Globus pallidus (tissue), 1 donor: ENCODE data around the gene PTPRT.

Source experiments
- DNase-seq: peaks from one replicate; pipeline ENCODE4 v3.0.0-alpha.2; 2015; ENCODE audit warnings: low spot score

PTPRT gene

DNA sequence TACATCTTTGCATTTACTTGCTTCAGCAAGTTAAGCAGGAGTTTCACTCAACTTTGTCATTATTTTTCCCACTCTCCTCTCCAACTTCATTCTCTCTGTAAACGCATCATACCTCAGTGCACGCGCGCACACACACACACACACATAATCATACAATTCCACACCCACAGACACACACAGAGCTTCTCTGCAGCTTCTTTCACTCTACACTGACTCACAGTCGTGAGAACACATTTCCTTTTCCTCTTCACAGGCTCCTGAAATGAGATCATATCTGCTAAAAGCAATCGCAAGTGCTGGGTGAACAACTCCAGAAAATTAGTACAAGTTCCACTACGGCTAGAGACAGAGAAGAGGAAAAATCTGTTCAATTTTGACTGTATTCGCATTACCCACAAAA lies 215.4 kb downstream of the PTPRT start:
- no peak for DNase-seq

DNA sequence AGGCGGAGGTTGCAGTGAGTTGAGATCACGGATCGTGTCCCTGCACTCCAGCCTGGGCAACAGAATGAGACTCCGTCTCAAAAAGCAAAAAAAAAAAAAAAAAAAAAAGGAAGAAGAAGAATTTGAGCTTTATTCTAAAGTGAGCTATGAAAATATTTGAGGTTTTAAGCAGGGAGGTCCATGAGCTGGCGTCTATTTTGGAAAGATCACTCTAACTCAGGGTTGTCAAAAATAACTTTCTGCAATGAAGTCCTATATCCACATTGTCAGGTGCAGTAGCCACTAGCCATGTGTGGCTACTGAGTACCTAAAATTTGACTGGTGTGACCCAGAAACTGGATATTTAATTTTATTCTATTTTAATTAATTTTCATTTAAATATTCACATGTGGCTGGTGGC lies 217.1 kb downstream of the PTPRT start:
- DNase-seq: no peak

DNA sequence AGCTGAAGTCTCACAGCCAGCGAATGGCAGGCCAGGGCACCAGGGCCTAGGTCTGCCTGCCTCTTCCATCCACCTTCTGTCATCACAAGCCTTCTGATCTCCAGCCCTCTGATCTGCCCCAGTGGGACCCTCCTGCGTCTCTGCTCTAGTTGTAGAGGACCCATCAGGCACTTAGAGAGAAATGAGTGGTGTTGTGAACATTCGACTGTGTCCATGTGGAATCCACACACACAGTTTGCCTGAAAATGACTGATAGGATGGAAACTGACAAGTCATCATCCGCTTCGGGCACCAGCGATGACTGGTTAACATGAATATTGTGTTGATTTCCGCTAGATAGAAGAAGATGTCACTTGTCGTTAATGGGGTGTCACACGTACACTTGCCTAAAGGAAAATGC lies 221.0 kb downstream of the PTPRT start:
- DNase-seq: no peak

DNA sequence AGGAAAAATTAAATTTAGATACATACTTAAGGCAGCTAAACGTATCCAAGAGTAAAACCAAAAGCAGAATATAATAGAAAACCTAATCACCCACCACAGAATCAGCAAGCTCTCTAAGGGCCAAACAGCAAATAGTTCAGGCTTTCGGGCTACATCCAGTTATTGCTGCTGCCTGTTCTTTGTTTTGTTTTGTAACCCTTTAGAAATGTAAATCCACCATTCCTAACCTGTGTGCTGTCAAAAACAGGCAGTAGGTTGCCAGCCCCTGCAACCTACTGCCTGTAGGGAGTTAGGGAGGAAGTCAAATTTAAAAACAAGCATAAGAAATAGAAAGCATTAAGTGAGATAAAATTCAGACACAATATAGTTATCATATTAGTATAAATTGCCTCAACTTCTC lies 225.9 kb downstream of the PTPRT start:
- DNase-seq: no peak

DNA sequence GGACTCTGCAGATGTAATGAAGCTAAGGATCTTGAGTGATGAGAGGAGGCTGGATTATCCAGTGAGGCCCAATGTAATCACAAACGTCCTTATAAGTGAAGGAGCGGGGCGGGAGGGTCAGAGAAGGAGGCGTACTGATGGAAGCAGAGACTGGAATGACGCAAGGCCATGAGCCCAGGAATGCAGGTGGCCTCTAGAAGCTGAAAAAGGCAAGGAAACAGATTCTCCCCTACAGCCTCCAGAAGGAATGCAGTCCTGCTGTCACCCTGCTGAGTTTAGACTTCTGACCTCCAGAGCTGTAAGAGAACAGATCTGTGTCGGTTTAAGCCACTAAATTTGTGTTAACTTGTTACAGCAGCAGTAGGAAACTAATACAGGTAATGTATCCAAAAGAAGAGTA lies 227.9 kb downstream of the PTPRT start:
- no peak for DNase-seq

DNA sequence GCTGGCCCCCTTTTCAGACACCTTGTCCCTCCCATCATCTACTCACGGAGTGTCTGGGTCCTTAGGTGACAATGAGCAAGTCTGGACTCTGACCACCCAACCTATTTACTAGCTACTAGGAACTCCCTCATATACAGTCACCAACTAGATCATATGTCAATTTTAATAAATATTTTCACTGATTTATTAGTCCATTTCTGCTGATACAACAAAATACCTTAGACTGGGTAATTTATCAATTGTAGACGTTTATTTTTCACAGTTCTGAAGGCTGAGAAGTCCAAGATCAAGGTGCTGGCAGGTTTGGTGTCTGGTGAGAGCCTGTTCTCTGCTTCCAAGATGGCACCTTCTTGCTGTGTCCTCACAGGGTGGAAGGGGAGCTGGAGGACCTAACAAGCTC lies 229.7 kb downstream of the PTPRT start:
- no peak for DNase-seq

DNA sequence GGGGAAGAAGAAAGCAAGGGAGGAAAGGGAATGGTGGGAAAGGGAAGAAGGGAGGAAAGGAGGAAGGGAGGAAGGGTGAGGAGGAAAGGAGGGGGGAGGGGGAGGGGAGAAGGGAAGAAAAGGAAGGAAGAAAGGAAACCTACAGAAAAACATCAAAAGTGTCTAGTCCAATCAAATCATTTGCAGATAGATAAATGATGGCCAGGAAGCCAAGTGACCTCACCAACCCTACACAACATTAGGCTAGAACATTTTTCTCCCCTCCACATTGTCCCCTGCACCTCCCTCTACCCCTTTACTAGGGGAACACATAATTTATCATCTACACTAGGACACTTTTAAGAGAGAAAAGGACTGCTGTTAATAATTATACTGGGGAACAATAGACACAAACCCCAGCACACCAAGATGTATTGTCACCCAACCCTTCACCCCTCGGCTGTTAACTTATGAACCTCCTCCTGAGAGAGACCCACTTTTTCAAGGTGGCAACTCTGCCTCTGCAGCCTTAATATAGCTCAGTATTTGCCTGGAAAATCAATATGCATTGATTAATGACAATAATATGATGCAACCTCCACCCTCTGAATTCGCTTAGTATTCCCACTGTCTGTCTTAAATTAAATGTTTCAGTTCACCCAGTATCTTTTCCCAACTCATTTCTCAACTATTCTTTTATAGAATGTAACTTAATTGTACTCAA lies 231.2 kb downstream of the PTPRT start:
- no peak for DNase-seq

DNA sequence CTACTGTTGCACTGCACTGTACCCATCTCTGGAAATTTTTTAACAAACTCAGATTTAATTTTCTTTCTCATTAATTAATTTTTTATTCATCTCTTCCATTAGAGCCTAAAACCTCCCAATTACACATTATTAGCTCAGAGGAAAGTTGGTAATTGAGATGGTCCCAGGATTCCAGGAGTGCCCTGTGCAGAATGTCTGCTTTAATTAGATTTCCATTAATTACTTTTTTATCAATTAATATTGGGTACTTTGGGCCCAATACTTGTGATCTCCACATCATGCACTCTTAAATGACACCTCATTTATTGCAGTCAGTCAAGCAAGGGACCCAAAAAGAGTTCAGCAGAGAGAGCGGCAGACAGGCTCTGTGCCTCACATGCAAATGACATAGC lies 232.0 kb downstream of the PTPRT start:
- DNase-seq: no peak

DNA sequence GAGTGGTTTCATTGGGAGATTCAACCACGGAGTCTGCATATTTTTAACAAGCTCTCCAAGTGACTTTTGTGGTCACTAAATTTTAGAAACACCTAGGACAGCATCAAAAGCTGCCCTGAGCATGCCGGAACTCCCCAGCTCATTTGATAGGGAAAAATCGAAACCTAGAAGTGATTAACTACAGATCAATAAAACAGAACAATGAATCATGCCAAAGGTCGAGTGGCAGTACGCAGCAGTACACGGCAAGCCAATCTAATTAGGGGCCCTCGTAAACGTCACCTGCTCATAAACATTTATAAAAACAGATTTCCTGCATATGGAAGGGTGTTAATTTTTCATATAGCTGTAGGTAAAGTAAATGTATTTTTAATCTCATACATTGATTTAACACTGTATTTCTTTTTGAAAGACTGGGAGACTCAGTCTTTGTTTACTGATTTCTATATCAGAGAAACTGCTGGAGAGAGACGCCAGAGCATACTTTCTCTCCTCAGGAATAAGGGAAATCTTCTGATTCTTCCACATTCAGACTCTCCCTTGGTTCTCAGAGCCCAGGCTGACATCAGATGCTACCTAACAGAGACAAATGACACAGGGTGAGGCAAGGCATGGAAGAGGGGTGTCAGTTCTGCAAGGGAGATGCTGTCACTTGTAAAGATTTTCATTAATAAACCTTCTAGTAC lies 232.5 kb downstream of the PTPRT start:
- DNase-seq: no peak

DNA sequence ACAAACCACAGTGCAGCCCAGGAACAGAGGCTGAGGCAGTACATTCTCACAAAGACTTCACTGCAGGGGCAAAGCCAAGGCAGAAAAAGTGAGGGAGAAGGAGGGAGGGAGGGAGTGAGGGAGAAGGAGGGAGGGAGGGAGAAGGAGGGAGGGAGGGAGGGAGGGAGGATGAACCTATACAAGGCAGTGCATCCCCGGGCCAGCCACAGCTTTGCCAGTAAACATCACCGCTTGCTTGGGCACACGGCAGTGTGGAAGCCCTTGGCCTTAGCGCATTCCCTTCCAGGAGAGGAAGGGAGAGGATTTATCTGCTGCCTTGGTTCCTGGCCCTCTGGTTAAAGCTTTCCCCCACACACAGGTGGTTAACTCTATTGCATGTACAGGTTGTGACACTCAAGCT lies 234.0 kb downstream of the PTPRT start:
- no peak for DNase-seq

DNA sequence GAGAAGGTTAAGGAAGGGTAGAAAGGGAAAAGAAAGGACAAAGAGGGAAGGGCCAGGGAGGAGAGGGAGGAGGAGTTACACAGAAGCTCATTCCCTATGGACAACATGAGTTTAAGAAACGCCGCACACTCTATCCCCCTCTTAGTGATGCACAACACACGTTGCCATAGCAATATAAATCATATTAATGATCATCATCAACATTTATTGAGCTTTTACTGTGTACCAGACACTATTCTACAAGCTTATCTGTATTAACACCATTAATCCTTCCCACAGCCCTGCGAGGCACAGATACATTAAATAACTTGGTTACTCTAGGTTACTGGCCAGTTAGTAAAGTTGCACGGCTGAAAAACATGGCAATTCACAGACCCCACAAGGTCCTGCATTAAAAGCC lies 234.8 kb downstream of the PTPRT start:
- no peak for DNase-seq

DNA sequence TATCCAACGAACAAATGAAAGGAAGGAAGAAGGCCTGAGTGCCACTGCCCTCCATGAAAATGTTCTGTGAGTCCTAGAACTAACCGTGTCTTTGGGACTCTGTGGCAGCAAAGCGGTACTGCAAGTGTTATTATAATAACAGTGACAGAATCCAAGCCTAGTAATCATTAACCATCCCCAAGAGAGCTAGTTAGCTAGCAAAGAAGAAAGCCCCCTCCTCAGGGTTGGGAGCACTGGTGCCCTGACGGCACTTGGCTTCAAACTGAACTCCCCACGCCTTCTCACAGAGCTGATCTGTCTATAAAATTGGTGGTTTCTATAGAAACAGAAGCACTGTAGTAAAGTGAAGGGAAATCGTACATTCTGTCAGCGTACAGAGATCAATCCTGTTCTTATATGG lies 239.8 kb downstream of the PTPRT start:
- no peak for DNase-seq

DNA sequence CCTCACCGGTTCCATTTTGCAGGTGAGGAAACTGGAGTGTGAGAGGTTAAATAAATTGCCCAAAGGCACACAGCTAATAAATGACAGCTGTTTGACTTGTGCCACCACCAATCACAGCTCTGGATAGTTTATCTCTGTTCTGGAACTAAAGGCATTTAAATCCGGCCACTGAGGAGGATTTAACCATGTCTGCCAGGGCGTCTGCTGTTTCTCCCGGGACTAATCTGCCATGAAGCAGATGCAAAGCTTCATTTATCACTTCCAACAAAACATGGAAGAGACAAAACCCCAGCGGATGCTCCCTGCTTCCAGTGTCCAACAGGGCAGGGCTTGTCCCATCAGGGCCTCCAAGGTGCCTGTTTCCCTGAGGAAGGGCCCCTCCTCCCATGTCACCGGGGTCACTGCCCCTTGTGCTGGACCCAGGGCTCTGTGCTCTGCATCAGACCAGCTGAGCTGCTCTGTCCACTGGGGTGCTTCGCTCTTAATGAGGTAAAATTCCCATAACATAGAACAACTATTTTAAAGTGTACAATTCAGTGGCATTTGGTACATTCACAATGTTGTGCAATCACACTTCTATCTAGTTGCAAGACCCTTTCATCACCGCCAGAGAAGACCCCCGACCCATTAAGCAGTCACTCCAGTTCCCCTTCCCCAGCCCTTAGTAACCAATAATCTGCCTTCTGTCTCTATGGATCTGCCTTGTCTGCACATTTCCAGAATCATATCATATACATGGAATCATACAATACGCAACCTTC lies 244.3 kb downstream of the PTPRT start:
- no peak for DNase-seq

DNA sequence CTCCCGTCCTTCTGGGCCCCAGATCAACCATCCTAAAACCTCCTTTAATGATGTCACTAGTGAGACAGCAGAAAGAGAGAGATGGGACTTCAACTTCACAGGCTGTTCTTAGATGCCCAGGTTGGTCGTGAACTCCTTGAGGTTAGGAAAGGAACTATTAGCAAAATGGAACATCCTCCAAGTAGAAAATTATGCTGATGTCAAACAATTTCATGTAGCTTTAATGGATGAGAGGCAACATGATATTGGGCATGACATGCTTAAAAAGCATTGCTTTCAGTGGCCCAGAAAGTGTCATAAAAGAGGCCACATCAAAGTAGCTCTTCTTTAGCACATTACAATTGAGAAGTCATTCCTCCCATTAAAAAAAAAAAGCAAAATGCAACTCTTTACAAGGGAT lies 248.1 kb downstream of the PTPRT start:
- no peak for DNase-seq

DNA sequence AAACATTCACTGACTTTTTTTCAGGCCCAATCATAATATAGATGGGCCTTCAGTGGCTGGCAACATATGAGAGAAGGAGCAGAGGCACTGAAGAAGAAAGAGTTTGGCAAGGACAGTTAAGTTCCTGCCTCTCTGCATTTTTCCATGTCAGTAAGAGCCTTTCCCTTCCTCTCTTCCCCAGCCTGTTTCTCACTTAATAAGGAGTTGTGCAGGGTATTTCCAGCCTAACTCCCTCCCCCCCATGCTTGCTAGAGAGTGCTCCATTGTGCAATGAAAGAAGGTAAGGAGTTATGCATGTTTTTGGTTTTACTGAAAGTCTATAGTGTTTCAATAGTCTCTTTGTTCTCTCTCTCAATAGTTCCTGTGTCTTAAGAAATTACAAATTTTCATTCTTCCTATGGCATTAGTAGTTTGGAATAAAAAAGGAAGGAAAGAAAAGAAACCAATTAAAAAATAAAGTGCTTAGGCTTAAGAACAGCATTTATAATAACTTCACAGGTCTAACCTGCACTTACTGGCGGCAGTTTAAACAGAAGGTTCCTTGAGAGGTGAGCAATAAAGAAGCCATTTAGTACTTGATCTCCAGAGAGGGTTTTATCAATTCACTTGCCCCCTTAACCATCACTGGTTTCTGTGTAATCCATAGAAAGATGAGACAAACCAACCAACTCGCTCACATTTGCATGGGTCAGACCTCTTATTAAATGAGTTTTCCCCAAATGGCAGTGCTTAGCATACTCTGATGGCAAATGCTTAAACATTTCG lies 251.1 kb downstream of the PTPRT start:
- peak; percentile 1 for DNase-seq

DNA sequence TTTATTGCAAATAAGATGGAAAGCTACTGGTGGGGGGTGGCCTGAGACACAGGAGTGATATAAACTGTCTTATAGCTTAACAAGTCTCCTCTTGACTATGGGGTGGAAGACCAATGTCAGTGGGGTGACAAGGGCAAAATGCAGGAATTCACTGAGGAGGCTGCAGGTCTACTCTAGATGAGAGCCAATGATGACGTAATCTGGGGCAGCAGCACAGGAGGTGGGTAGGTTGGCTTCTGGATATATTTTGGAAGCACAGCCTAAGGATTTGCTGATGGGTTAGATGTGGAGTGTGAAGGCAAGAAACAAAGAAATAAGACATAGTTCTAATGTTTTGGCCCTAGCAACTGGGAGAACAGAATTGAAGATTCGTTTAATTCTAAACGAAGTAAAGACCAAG lies 253.2 kb downstream of the PTPRT start:
- no peak for DNase-seq

DNA sequence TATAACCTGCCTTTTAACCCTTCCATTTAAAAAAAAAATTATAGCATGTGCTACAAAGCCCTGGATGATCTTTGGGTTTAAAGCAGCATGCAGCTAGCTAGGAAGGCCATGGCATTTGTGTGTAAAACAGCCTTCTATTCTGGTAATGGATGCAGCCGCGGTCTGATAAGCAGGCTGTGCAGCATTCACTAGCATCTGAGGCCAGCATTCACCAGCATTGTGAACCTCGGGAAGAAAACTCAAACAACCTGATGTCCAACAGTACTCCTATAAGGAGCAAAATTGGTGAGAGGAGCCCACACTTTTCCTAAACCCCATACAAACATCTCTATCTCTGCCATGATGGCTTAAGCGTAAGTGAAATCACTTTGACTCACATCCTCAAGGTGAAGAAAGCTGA lies 265.5 kb downstream of the PTPRT start:
- no peak for DNase-seq

DNA sequence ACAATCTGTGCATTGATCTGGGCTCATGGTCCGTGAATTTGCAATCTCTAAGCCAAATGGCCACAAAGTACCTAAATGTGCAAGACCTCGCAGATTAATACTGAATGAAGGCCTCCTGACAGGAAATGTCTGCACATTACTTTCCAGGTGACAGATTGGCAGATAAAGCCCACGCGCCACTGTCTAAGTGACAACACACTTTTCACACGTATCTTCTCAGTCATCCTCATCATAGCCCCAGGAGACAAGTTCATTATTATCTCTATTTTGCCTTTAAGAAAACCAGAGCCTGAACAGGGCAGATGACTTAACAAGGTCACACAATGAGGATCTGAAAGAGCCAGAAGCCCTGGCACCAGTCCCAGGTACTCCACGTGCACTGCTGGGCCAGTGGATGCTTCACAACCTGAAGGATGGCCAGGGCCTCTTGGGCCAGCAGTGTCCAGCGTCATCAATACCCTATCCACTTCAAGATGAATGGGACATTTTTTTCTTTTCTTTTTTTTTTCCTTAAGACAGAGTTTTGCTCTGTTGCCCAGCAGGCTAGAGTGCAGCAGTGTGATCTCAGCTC lies 266.3 kb downstream of the PTPRT start:
- no peak for DNase-seq

DNA sequence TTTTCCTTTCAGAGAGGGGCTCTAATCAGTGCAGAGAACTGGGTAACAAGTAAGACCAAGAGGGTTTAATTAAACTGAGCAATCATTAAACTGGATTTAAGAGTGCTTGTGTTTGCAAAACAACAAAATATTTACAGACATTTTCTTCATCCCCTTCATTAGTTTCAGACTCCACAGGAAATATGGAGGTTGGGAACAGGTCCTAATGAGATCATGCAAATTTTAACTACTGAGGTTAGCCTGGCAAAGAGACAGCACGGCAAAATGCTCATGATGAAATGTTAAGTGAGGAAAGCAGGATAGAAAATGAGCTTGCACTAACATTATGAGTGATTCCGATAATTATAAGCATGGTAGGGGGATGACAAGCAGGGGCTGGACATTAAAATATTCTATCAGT lies 268.9 kb downstream of the PTPRT start:
- no peak for DNase-seq

DNA sequence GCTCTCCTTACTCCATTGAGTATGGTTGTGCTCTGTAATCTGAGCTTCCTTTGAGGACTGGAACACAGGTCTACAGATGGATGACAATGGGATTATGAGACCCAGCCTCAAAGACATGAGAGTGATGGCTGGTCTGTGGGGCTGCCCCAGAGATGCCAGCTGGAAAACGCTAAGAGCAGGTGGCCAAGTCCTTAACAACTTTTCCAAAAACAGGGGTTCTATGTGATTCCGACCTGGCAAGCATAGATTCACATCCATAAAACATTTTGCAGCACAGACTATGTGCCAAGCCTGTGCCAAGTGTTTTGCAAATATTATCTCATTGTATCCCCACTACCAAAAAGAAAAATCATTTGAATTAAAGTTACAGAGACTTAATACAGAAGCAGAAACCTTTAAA lies 270.4 kb downstream of the PTPRT start:
- DNase-seq: no peak

DNA sequence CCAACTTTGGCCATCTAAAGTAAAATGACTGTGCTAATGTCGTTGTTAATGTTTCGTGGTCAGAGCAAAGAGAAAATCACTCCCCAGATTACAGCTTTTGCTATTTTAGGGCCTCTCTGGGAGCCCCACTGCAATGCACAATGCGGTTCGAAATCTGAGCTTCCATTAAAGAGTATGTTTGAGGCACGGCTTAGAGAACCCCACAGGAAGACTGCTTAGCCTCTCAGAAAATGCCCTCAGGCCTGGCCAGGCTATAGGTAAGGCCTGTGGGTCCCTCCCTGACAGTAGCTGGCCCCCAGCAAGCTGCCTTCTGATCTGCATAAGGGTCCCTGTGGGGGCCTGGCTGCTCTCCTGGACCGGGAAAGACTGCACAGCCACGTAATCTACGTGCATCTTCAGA lies 274.6 kb downstream of the PTPRT start:
- DNase-seq: no peak

DNA sequence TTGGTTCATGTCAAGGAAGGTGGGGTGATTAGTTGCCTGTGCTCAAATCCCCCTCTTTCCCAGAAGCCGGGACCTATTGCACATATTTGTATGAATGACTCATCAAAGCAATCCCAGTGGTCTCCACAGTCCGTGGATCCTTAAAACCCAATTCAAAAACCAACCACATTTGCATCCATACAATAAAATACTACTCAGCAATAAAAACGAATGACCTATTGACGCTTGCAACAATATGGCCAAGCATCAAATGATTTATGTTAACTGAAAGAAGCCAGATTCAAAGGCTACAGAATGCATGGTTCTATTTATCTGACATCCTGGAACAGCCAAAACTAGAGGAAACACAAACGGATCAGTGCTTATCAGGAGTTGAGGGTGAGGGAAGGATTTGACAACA lies 275.4 kb downstream of the PTPRT start:
- DNase-seq: no peak
